Gastroesophageal sphincter (tissue), 3 donors: ENCODE measurements around the gene SRCIN1.

Experiments used
- EP300 ChIP-seq: sonication (generic); formaldehyde crosslinking; IDR thresholded peaks from one replicate; pipeline ENCODE4 v1.6.1; 2017; ENCODE audit warnings: antibody characterized with exemption, mild to moderate bottlenecking
- POLR2A ChIP-seq, 2 donors: fragments of 450-650 bp; IDR thresholded peaks; one replicate each; pipeline ENCODE4 v1.6.1; 2017; ENCODE audit warnings: antibody characterized with exemption in 2 of 2, mild to moderate bottlenecking in 2 of 2, moderate library complexity in 1 of 2
- POLR2AphosphoS5 ChIP-seq: sonication (generic); formaldehyde crosslinking; IDR thresholded peaks from one replicate; pipeline ENCODE4 v1.6.1; 2017; ENCODE audit warnings: antibody characterized with exemption
- TF ChIP-seq, protein P1 (sequence below), 4 experiments: fragments of 200-600 bp in 2 of 4; fragments of 450-650 bp in 2 of 4; sonication (generic) in 1 of 4; IDR thresholded peaks; one replicate each; pipeline ENCODE4 v1.5.1; 2017 to 2019; ENCODE audit warnings: antibody characterized with exemption in 4 of 4, mild to moderate bottlenecking in 2 of 4, moderate library complexity in 2 of 4

GRCh38 chr17:38546396-38546795 is 59.4 kb downstream of the SRCIN1 start:
- TF ChIP-seq, protein P1, sequence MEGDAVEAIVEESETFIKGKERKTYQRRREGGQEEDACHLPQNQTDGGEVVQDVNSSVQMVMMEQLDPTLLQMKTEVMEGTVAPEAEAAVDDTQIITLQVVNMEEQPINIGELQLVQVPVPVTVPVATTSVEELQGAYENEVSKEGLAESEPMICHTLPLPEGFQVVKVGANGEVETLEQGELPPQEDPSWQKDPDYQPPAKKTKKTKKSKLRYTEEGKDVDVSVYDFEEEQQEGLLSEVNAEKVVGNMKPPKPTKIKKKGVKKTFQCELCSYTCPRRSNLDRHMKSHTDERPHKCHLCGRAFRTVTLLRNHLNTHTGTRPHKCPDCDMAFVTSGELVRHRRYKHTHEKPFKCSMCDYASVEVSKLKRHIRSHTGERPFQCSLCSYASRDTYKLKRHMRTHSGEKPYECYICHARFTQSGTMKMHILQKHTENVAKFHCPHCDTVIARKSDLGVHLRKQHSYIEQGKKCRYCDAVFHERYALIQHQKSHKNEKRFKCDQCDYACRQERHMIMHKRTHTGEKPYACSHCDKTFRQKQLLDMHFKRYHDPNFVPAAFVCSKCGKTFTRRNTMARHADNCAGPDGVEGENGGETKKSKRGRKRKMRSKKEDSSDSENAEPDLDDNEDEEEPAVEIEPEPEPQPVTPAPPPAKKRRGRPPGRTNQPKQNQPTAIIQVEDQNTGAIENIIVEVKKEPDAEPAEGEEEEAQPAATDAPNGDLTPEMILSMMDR (IDR thresholded peaks at IDR 0.05) = no peak
- TF ChIP-seq POLR2A (IDR thresholded peaks at IDR 0.05) (no peak), POLR2AphosphoS5 (no peak), EP300 (no peak)
